HL-60 (cell line): ENCODE measurements around the gene KLK10.

ENCODE experiments used
- DNase-seq, 2 experiments: peaks; one replicate each; pipeline ENCODE4 v3.0.0-alpha.2; 2010 to 2020; ENCODE audit warnings: low read depth in 1 of 2, low spot score in 1 of 2
- H3K27ac ChIP-seq: fragments of 250-450 bp; sonication (Bioruptor Pico); replicated peaks from 2 replicates; pipeline ENCODE4 v1.5.1; 2020; ENCODE audit warnings: mild to moderate bottlenecking, moderate library complexity
- H3K27me3 ChIP-seq: fragments of 250-450 bp; sonication (Bioruptor Pico); 2 replicates; pipeline ENCODE4 v1.5.1; 2021; ENCODE audit warnings: mild to moderate bottlenecking, moderate library complexity; ENCODE audit not compliant: insufficient read depth, poor library complexity, severe bottlenecking
- H3K4me3 ChIP-seq: replicated peaks from 2 replicates; pipeline ENCODE4 v1.5.1; 2011; ENCODE audit warnings: mild to moderate bottlenecking, control low read depth, low read length; ENCODE audit not compliant: insufficient read depth
- CTCF ChIP-seq: IDR thresholded peaks from one replicate; pipeline ENCODE4 v1.5.1; 2011; ENCODE audit warnings: low read length, control low read depth, inconsistent platforms; ENCODE audit not compliant: insufficient read depth
- GABPA ChIP-seq: IDR thresholded peaks from 2 replicates; pipeline ENCODE4 v1.6.1; 2012; ENCODE audit warnings: low read depth
- POLR2AphosphoS5 ChIP-seq: IDR thresholded peaks from 2 replicates; pipeline ENCODE4 v1.6.1; 2012; ENCODE audit warnings: low read depth
- SPI1 ChIP-seq: IDR thresholded peaks from 2 replicates; pipeline ENCODE4 v1.6.1; 2012; ENCODE audit warnings: low read depth, mild to moderate bottlenecking, borderline replicate concordance
- TF ChIP-seq, protein P1 (sequence below): IDR thresholded peaks from 2 replicates; pipeline ENCODE4 v1.6.1; 2012; ENCODE audit warnings: low read depth; ENCODE audit not compliant: insufficient replicate concordance

The KLK10 gene

GRCh38 chr19:50980208-50980607, 39.3 kb downstream of the KLK10 start:
- Histone ChIP-seq H3K27ac (no peak overlapping the region), H3K27me3 (no peaks in the 10 kb centered on the region), H3K4me3 (no peak overlapping the region)
- no peak for DNase-seq
- TF ChIP-seq GABPA: no peak
- TF ChIP-seq SPI1: no peak
- TF ChIP-seq, protein P1, sequence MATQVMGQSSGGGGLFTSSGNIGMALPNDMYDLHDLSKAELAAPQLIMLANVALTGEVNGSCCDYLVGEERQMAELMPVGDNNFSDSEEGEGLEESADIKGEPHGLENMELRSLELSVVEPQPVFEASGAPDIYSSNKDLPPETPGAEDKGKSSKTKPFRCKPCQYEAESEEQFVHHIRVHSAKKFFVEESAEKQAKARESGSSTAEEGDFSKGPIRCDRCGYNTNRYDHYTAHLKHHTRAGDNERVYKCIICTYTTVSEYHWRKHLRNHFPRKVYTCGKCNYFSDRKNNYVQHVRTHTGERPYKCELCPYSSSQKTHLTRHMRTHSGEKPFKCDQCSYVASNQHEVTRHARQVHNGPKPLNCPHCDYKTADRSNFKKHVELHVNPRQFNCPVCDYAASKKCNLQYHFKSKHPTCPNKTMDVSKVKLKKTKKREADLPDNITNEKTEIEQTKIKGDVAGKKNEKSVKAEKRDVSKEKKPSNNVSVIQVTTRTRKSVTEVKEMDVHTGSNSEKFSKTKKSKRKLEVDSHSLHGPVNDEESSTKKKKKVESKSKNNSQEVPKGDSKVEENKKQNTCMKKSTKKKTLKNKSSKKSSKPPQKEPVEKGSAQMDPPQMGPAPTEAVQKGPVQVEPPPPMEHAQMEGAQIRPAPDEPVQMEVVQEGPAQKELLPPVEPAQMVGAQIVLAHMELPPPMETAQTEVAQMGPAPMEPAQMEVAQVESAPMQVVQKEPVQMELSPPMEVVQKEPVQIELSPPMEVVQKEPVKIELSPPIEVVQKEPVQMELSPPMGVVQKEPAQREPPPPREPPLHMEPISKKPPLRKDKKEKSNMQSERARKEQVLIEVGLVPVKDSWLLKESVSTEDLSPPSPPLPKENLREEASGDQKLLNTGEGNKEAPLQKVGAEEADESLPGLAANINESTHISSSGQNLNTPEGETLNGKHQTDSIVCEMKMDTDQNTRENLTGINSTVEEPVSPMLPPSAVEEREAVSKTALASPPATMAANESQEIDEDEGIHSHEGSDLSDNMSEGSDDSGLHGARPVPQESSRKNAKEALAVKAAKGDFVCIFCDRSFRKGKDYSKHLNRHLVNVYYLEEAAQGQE: no peak
- TF ChIP-seq CTCF: no peak
- TF ChIP-seq POLR2AphosphoS5: no peak

GRCh38 chr19:50979758-50980157, 39.8 kb downstream of the KLK10 start:
- no peaks in the 10 kb centered on the region for H3K27me3 ChIP-seq
- DNase-seq: no peak
- H3K4me3 ChIP-seq: no peak overlapping the region
- no peak overlapping the region for H3K27ac ChIP-seq
- TF ChIP-seq, protein P1: no peak
- TF ChIP-seq GABPA (no peak), POLR2AphosphoS5 (no peak), SPI1 (no peak), CTCF (no peak)

GRCh38 chr19:50978772-50979390, 40.6 kb downstream of the KLK10 start:
- no peak for DNase-seq
- no peak overlapping the region for H3K4me3 ChIP-seq
- no peak overlapping the region for H3K27ac ChIP-seq
- no peaks in the 10 kb centered on the region for H3K27me3 ChIP-seq
- TF ChIP-seq GABPA: no peak
- no peak for TF ChIP-seq CTCF
- TF ChIP-seq, protein P1: no peak
- TF ChIP-seq POLR2AphosphoS5: no peak
- TF ChIP-seq SPI1: no peak
